Activated effector memory CD4-positive, alpha-beta T cell treated with Interleukin-2 at 50 U/mL for 16 hours (primary cell): ENCODE data around the gene ARHGEF33.
"Not testable (repeated sequence)": the region's sequence is repeated elsewhere in the genome, so short reads cannot be mapped to it uniquely, and the experiment has no call there.

Source experiments
- DNase-seq: peaks from one replicate; pipeline ENCODE4 v3.0.0-alpha.2; 2020

Gene ARHGEF33

GRCh38 chr2:38912619-38913018 is 22.9 kb downstream of the ARHGEF33 start:
- no peak for DNase-seq

GRCh38 chr2:38922389-38922788 is 32.7 kb downstream of the ARHGEF33 start:
- no peak for DNase-seq

DNA sequence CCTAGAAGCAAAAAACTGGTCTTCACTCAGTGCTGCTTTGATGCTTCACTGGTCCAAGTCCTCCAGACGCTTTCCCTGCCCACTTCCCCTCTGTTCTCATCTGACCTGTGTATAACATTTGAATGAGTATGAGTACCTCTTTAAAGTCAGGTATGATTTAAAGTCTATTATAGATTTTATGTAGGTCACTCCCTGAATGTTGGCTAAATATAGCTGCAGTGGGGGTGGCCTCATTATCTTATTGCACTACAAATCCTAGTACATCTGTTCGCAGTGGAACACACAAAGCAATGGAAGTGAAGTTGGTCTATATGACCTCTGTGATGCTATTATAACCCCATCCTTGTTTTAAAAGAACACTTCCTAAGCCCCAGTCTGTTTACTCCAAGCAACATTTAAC is 33.2 kb downstream of the ARHGEF33 start:
- DNase-seq = no peak

- no peak for DNase-seq
Measured at GRCh38 chr2:38925982-38926381, 36.3 kb downstream of the ARHGEF33 start.

- no peak for DNase-seq
Measured at GRCh38 chr2:38930600-38930999, 40.9 kb downstream of the ARHGEF33 start.

- DNase-seq = no peak
Measured at GRCh38 chr2:38932586-38932985, 42.9 kb downstream of the ARHGEF33 start.

DNA sequence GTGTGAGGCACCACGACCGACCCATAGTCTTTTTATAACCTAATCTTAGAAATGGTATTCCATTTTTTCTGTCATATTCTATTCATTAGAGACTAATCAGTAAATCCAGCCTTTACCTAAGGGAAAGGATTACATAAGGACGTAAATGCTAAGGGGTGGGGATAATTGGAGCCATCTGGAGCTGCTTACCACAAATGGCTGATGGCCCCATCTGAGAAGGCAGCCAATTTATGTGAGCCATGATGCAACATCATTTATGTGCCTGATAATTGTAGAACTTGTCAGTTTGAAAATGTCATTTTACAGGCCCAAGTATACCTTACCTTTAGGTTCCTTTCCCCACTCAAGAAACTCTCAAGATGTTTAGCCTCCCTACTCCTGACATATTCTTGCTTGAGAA is 44.0 kb downstream of the ARHGEF33 start:
- no peak for DNase-seq

- no peak for DNase-seq
Measured at GRCh38 chr2:38934742-38935141, 45.1 kb downstream of the ARHGEF33 start.

DNA sequence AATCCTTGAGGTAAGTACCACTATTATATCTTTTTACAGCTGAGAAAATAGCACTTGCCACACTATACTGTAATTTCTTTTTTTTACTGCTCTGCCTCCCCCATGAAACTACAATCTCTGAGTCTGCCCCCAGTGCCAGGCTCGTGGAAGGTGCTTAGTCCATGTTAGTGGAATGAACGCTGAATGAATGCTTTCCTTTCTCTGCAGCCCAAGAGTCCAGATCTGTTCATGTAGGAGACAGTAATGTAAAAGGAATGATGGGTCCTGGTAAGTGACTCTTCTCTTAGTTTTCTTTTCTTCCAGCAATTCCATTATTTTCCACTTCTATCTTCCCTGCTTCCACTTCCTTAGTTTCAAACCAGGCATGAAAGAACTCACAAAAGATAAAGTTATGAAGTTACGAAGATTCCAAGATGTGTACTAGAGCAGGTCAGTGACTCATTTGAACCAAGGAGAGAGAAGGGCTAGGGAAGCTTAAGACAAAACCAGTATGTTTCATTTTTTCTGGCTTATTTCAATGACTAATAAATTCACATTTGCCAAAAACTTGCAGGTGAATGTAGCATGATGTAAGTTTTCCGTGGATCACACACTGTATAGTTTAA is 46.0 kb downstream of the ARHGEF33 start:
- no peak for DNase-seq

GRCh38 chr2:38936516-38936915 is 46.8 kb downstream of the ARHGEF33 start:
- DNase-seq = not testable (repeated sequence)

- no peak for DNase-seq
Measured at GRCh38 chr2:38937548-38937947, 47.9 kb downstream of the ARHGEF33 start.

DNA sequence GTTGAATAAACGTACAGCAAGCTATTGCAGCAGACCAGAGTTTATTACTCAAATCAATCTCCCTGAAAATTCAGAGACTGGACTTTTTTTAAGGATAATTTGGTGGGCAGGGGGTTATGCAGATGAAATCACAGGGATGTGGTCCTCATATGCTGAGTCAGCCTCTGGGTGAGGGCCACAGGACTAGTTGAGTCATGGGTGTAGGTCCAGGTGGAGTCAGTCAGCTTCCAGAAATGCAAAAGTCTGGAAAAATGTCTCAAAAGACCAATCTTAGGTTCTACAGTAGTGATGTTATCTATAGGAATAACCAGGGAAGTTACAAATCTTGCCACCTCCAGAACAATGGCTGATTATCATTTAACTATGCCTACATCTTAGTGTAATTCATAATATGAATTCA is 51.1 kb downstream of the ARHGEF33 start:
- no peak for DNase-seq

DNA sequence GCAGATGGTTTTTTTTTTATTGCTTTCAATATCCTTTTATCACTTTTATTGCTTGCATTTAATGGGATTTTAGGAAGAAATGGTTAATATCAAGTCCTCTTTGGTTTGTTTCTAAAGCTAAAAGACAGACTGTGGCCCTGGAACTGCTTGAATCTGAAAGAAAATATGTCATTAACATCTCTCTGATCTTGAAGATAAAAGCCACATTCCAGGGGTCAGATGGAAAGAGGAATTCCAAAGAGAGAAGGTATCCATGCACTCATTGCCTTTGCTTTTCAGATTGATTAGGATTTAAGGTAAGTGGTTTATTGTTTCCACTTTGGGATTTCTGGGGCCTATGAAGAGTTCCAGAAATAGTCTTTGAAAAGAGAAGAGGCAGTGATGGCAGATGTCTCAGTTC is 54.1 kb downstream of the ARHGEF33 start:
- no peak for DNase-seq

DNA sequence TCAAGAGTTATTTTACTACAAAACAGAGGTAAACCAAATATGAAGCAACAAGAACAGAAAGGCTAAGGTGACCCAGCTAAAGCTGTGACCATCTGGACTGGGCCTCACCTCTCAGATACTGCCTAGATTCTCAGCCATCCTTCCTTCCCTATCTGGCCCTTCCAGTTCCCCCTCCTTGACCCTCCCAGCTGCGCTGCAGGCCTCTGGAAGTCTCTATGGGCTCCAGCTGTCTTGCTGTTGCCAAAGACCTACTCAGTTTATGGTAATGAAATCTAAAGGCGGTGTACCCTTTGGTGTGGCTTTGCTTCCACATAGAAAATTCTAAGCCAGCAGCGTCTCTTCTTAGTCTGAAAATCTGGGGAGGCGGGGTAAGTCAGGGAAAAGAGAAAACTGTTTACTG is 55.7 kb downstream of the ARHGEF33 start:
- no peak for DNase-seq

GRCh38 chr2:38945911-38946310 is 56.2 kb downstream of the ARHGEF33 start:
- DNase-seq = no peak

DNA sequence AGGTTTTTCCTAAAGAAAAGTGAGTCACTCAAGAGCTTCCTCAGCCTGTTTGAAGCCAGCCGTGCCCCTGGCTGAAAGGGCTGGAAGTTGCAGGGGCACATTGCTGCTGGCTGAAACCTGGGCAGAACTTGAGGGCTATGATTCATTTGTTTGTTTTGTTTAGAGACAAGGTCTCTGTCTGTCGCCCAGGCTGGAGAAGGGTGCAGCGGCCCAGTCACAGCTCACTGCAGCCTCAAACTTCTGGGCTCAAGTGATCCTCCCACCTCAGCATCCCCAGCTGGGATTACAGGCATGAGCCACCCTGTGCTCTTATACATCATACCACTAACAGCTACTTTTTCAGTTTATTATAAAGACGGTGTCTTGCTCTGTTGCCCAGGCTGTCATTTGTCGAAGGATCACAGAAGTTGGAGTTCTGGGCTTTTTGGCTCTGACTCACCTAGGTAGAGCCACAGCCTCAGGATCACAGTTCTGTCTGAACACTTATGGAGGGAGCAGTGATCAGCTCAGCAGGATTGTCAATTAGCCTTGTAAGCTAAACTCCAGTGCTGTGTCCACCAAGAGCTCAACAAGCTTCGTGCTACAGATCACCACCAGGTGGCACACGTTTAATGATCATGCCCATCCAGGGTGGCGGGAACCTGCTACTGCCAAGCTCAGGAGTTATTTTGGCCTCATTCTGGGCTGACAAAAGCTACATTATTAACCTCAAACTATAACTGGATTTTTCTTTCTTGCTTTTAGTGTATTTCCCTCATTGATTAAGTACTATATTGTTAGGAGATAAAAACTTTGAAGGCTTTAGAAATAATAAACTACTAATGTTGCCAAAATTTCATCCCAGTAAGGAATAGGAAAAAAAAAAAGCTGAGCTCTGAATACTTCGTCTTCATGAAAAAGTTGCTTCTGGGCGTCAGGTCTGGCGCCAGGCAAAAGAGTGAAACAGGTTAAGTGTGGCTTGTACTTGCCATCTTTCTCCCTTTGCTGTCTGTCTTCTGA is 57.9 kb downstream of the ARHGEF33 start:
- DNase-seq = peak; percentile 47

- no peak for DNase-seq
Measured at GRCh38 chr2:38948387-38948882, 58.8 kb downstream of the ARHGEF33 start.

DNA sequence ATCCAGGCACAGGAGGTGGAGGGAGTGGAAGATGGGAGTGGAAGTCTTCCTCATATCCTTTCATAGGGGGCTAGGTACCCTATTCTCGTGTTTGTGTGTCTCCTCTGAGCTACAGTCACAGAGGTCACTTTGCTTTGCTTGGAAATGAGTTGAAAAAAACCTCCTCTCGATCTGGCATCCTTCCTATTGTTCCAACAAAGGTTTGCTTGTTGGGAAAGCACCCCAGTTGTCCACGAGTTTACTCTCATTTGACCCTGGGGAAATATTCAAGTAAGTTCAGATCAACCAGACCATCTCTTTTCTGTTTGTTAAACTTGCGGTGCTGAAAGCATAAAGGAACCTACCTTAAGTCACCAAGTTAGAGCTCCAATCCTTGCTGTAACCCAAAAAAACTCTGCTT is 59.3 kb downstream of the ARHGEF33 start:
- no peak for DNase-seq

DNA sequence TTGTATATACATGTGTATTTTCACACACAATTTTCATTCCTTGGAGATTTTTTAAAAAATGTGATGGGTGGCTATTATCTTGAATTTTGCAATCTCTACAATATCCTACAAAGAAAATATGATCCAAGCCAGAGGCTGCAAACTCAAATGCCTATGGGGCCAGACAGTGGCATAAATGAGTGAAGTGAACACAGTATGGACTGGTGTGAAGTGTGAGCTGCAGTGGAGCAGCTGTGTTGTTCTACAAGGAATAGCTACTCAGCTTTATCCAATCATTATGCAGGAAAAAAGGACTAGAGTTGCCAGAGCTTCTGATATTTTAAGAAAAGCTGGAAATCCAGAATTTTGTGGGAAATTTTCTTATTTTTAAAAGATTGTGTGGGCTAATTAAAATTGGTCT is 62.1 kb downstream of the ARHGEF33 start:
- no peak for DNase-seq

GRCh38 chr2:38957972-38958371 is 68.3 kb downstream of the ARHGEF33 start:
- no peak for DNase-seq

DNA sequence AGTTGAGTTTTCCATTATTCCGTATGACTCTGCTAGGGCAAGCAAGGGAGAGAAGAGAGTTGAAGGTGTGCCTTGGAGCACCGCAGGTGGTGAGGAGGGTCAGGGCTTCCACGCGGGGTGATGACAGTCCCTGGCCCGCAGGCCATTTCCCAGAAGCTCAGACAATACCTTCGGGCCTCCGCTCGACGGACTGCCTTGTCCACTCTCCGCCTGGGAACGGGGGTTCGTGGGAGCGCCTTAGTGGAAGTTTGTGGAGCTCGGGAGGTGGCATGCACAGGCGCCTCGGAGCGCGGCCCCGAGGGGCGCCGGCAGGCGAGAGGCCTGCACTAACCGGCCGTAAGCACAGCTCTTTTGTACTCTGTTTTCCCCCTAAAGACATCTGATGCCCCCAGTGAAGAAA is 69.8 kb downstream of the ARHGEF33 start:
- no peak for DNase-seq

DNA sequence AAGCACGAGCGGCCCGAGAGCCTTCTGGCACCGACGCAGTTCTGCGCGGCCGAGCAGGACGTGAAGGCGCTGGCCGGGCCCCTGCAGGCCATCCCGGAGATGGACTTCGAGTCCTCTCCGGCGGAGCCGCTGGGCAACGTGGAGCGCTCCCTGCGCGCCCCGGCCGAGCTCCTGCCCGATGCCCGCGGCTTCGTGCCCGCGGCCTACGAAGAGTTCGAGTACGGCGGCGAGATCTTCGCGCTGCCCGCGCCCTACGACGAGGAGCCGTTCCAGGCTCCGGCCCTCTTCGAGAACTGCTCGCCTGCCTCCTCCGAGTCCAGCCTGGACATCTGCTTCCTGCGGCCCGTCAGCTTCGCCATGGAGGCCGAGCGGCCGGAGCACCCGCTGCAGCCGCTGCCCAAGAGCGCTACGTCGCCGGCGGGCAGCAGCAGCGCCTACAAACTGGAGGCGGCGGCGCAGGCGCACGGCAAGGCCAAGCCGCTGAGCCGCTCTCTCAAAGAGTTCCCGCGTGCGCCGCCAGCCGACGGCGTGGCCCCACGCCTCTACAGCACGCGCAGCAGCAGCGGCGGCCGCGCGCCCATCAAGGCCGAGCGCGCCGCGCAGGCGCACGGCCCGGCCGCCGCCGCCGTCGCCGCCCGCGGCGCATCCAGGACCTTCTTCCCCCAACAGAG is 70.4 kb downstream of the ARHGEF33 start:
- peak; percentile 54 for DNase-seq

- DNase-seq = no peak
Measured at GRCh38 chr2:38960609-38961320, 71.1 kb downstream of the ARHGEF33 start.
